Caco-2 (cell line): Measurements from ENCODE around the gene MYO5B. TPM values are rescaled to one million over a fixed set of nuclear protein-coding genes. Genes with fewer than 3 reads are reported as not detected.

Experiments used
- BruUV-seq: library from RNA; stranded (reverse); fragments of 400-500 nt; replicated peaks from 2 replicates; lab custom pipeline; 2021; lab: Mats Ljungman, UMichigan
- CTCF ChIA-PET: fragments of 300-600 bp; sonication (Branson Sonifier 250); formaldehyde crosslinking; loops from one replicate; lab custom pipeline; 2022; ENCODE audit warnings: antibody characterized with exemption; lab: Charles Lee
- POLR2A ChIA-PET: fragments of 300-600 bp; sonication (Branson Sonifier 250); formaldehyde crosslinking; loops from one replicate; lab custom pipeline; 2022; ENCODE audit warnings: antibody characterized with exemption; lab: Charles Lee
- DNase-seq, 2 experiments: peaks; one replicate each; pipeline versions ENCODE4 v3.0.0 to v3.0.0-alpha.2; 2020 to 2022
- H3K27me3 ChIP-seq: replicated peaks from 2 replicates; pipeline ENCODE4 v1.6.0; 2011; ENCODE audit warnings: low read length; ENCODE audit not compliant: control insufficient read depth, insufficient read depth
- H3K36me3 ChIP-seq: 2 replicates; pipeline ENCODE4 v1.5.1; 2011; ENCODE audit warnings: low read length; ENCODE audit not compliant: control insufficient read depth, insufficient read depth
- H3K4me1 ChIP-seq: fragments of 250-450 bp; sonication (Bioruptor Pico); 2 replicates; pipeline ENCODE4 v1.5.1; 2020; ENCODE audit warnings: mild to moderate bottlenecking
- H3K4me3 ChIP-seq: 2 replicates; pipeline ENCODE4 v1.5.1; 2011; ENCODE audit warnings: low read depth, mild to moderate bottlenecking, control low read depth, low read length
- H3K9me3 ChIP-seq: fragments of 250-450 bp; sonication (Bioruptor Pico); 2 replicates; pipeline ENCODE4 v1.5.1; 2020; ENCODE audit warnings: mild to moderate bottlenecking, moderate library complexity
- H3K27ac Mint-ChIP-seq: one replicate; pipeline ENCODE4 v1.8.0; 2022; ENCODE audit warnings: mixed read lengths; ENCODE audit not compliant: unreplicated experiment
- H3K27me3 Mint-ChIP-seq: one replicate; pipeline ENCODE4 v1.8.0; 2022; ENCODE audit warnings: mixed read lengths; ENCODE audit not compliant: insufficient read depth, unreplicated experiment
- H3K36me3 Mint-ChIP-seq: one replicate; pipeline ENCODE4 v1.8.0; 2022; ENCODE audit warnings: mild to moderate bottlenecking, mixed read lengths; ENCODE audit not compliant: insufficient read depth, unreplicated experiment
- H3K4me1 Mint-ChIP-seq: one replicate; pipeline ENCODE4 v1.8.0; 2022; ENCODE audit warnings: low read depth, mixed read lengths; ENCODE audit not compliant: unreplicated experiment
- H3K4me3 Mint-ChIP-seq: one replicate; pipeline ENCODE4 v1.8.0; 2022; ENCODE audit warnings: mild to moderate bottlenecking, moderate library complexity, mixed read lengths; ENCODE audit not compliant: unreplicated experiment
- H3K9me3 Mint-ChIP-seq: one replicate; pipeline ENCODE4 v1.8.0; 2022; ENCODE audit warnings: mixed read lengths; ENCODE audit not compliant: unreplicated experiment
- intact Hi-C: fragments of 100-400 bp; cut with micrococcal nuclease; formaldehyde crosslinking; loops from one replicate; pipeline ENCODE4 v1.10.0; 2022; ENCODE audit not compliant: unreplicated experiment
- total RNA-seq: library from RNA; stranded (reverse); gene quantifications from 2 replicates; pipeline ENCODE4 v1.2.3, GENCODE V29; 2022
- TF ChIP-seq, protein P1 (sequence below), 2 experiments: fragments of 200-600 bp in 1 of 2; IDR thresholded peaks; 1 replicate in 1 of 2; 2 replicates in 1 of 2; pipeline versions ENCODE4 v1.5.1 to v1.8.0; 2011 to 2022; ENCODE audit warnings: antibody characterized with exemption in 1 of 2, control low read depth in 1 of 2, inconsistent platforms in 1 of 2, low read depth in 1 of 2, low read length in 1 of 2, mild to moderate bottlenecking in 1 of 2, moderate library complexity in 1 of 2; ENCODE audit not compliant: insufficient read depth in 1 of 2, severe bottlenecking in 1 of 2, unreplicated experiment in 1 of 2

MYO5B gene
- total RNA-seq, 1 experiment from 2014 or later, result 28.3 TPM

DNA sequence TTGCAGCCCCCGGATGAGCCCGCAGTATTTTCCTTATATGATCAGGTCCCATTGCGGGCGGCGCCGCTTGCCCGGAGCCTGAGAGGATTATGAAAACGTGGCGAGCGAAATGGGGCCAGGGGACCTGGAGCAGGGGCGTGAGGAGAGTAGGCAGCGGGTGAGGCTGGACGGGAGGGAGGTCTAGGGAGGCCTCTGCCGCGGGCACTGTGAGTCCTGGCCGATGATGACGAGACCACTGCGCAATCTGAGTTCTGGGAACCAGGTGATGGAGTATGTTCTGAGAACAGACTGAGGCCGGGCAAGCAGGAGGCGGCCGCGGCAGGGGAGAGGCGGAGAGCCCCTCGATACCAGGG, 380.8 kb downstream of the MYO5B start:
- H3K9me3 ChIP-seq, result no peaks in the 10 kb centered on the region
- peak; percentile 47 to 48 for DNase-seq
- Mint-ChIP-seq H3K36me3 (peaks cover 29% of the 10 kb centered on the region), H3K27me3 (no peaks in the 10 kb centered on the region), H3K4me1 (peaks cover 33% of the 10 kb centered on the region), H3K9me3 (no peaks in the 10 kb centered on the region), H3K27ac (peak overlapping the region; percentile 89), H3K4me3 (peak overlapping the region; percentile 85)
- H3K36me3 ChIP-seq, result no peaks in the 10 kb centered on the region
- peaks cover 20% of the 10 kb centered on the region for H3K4me1 ChIP-seq
- ChIA-PET CTCF (no interaction called here), POLR2A (interaction anchor here (0.6 to 1.0 kb wide), 4 partner anchors 44 to 312 kb away, joined by 3 to 13 read pairs (median 4); no protein-coding TSS in a partner anchor)
- no peaks in the 10 kb centered on the region for H3K27me3 ChIP-seq
- H3K4me3 ChIP-seq, result peak overlapping the region; percentile 78
- intact Hi-C loops, result loop anchor here (5.0 kb wide), 1 partner anchor 43 kb away; no protein-coding TSS in a partner anchor
- TF ChIP-seq, protein P1, sequence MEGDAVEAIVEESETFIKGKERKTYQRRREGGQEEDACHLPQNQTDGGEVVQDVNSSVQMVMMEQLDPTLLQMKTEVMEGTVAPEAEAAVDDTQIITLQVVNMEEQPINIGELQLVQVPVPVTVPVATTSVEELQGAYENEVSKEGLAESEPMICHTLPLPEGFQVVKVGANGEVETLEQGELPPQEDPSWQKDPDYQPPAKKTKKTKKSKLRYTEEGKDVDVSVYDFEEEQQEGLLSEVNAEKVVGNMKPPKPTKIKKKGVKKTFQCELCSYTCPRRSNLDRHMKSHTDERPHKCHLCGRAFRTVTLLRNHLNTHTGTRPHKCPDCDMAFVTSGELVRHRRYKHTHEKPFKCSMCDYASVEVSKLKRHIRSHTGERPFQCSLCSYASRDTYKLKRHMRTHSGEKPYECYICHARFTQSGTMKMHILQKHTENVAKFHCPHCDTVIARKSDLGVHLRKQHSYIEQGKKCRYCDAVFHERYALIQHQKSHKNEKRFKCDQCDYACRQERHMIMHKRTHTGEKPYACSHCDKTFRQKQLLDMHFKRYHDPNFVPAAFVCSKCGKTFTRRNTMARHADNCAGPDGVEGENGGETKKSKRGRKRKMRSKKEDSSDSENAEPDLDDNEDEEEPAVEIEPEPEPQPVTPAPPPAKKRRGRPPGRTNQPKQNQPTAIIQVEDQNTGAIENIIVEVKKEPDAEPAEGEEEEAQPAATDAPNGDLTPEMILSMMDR (IDR thresholded peaks at IDR 0.05; ENCODE audit: insufficient read depth in 1 of 2, low read depth in 1 of 2, low read length in 1 of 2, severe bottlenecking in 1 of 2, unreplicated experiment in 1 of 2), result no peak
- TSS peak; percentile 93 for BruUV-seq

DNA sequence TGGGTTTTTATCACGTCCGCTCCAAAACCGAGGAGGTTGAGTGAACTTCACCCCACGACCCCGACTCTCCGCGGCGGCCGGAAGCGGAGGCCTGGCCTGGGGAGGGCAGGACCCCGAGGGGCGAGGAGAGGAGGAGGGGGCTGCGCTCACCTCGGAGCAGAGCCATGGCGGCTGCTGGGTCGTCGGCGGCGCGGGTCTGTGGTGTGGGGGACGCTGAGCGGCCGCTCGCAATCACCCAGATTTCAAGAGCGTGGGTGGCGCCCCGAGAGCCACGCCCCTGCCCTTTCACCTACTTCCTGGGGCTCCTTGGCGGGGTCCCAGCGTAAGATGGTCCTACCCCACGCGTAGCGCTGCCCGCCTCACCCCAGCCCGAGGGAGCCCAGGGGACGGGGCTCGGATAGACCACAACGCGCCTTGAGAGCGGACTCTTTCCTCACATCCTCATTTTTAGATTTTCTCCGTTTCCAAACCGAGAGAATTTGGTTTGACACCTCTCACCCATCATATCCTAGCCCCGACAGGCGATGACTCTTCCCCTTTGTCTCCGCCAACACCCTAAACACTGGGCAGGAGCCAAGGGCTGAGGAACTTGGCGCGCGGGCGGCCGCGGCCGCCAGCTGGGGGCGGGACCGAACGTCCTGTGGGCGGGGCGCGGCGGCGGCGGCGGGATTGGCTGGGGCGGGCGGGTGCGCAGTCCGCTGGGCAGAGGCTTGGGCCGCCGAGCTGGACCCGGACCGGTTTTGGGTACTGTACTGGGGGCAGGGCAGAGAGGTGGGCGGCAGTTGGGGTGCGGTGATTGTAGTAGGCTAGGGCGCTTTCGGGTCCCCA, 381.4 kb downstream of the MYO5B start, which contains the start of gene ACAA2:
Gene ACAA2 (minus strand): TSS at position 215 of the 828 bp plus-strand sequence. CDS start 49 bp downstream, at position 166.
- peak within 1 kb of the TSS; percentile 85 for H3K4me3 Mint-ChIP-seq
- CTCF ChIA-PET, result no interaction called here
- peaks cover 34% of the 10 kb centered on the region for H3K36me3 Mint-ChIP-seq
- peaks cover 34% of the 10 kb centered on the region for H3K4me1 Mint-ChIP-seq
- Histone ChIP-seq H3K9me3 (no peaks in the 10 kb centered on the region), H3K36me3 (no peaks in the 10 kb centered on the region), H3K4me3 (peak within 1 kb of the TSS; percentile 78), H3K27me3 (no peaks in the 10 kb centered on the region), H3K4me1 (peaks cover 20% of the 10 kb centered on the region)
- TF ChIP-seq, protein P1 (IDR thresholded peaks at IDR 0.05; ENCODE audit: insufficient read depth in 1 of 2, low read depth in 1 of 2, low read length in 1 of 2, severe bottlenecking in 1 of 2, unreplicated experiment in 1 of 2), result no peak
- H3K27ac Mint-ChIP-seq, result peak within 1 kb of the TSS; percentile 89
- DNase-seq, result peak; percentile 70 to 78
- no peaks in the 10 kb centered on the region for H3K27me3 Mint-ChIP-seq
- POLR2A ChIA-PET, result interaction anchor here (0.6 to 1.0 kb wide), 6 partner anchors 22 to 313 kb away, joined by 3 to 13 read pairs (median 6); no protein-coding TSS in a partner anchor
- intact Hi-C loops, result loop anchor here (5.0 kb wide), 1 partner anchor 44 kb away; no protein-coding TSS in a partner anchor
- no TSS peak for BruUV-seq
- H3K9me3 Mint-ChIP-seq, result no peaks in the 10 kb centered on the region

DNA sequence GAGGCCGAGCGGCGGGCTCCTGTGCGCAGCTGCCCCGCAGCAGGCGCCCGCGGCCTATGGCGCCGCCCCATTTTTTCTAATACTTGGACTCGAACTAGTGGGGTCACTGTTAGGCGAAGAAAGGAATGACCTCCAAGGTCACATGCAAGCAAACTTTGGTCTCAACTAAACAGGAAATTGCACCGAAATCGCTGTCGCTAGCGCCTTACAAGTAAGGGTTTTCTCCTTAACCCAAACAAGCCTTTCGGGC, 382.0 kb downstream of the MYO5B start:
- H3K4me3 ChIP-seq, result peak overlapping the region; percentile 78
- Mint-ChIP-seq H3K4me3 (peak overlapping the region; percentile 85), H3K36me3 (peaks cover 38% of the 10 kb centered on the region), H3K9me3 (no peaks in the 10 kb centered on the region), H3K27me3 (no peaks in the 10 kb centered on the region), H3K27ac (peak overlapping the region; percentile 61), H3K4me1 (peaks cover 32% of the 10 kb centered on the region)
- H3K27me3 ChIP-seq, result no peaks in the 10 kb centered on the region
- no peaks in the 10 kb centered on the region for H3K36me3 ChIP-seq
- BruUV-seq, result no TSS peak
- CTCF ChIA-PET, result no interaction called here
- POLR2A ChIA-PET, result no interaction called here
- peaks cover 16% of the 10 kb centered on the region; the same call in 1 of the 2 replicates for H3K4me1 ChIP-seq
- no peaks in the 10 kb centered on the region for H3K9me3 ChIP-seq
- TF ChIP-seq, protein P1 (IDR thresholded peaks at IDR 0.05; ENCODE audit: insufficient read depth in 1 of 2, low read depth in 1 of 2, low read length in 1 of 2, severe bottlenecking in 1 of 2, unreplicated experiment in 1 of 2), result no peak
- peak in 1 of 2 experiments; percentile 33 for DNase-seq
- intact Hi-C loops, result loop anchor here (5.0 kb wide), 1 partner anchor 44 kb away; no protein-coding TSS in a partner anchor
